Adipocyte (in vitro differentiated cells): ENCODE data around the gene YPEL5.
"Not testable (repeated sequence)": the region's sequence is repeated elsewhere in the genome, so short reads cannot be mapped to it uniquely, and the experiment has no call there.

ENCODE experiments used
- DNase-seq: peaks from one replicate; pipeline ENCODE4 v3.0.0-alpha.2; 2015; ENCODE audit warnings: low read depth
- H3K27me3 ChIP-seq: replicated peaks from 2 replicates; pipeline ENCODE4 v1.7.0; 2013; ENCODE audit warnings: mild to moderate bottlenecking, low read length, moderate library complexity; ENCODE audit not compliant: control insufficient read depth, insufficient read depth
- H3K36me3 ChIP-seq: 2 replicates; pipeline ENCODE4 v1.7.0; 2013; ENCODE audit warnings: low read length, mild to moderate bottlenecking, moderate library complexity; ENCODE audit not compliant: control insufficient read depth, insufficient read depth, severe bottlenecking
- H3K4me1 ChIP-seq: 2 replicates; pipeline ENCODE4 v1.7.0; 2013; ENCODE audit warnings: mild to moderate bottlenecking, low read length, moderate library complexity; ENCODE audit not compliant: control insufficient read depth, insufficient read depth
- H3K4me3 ChIP-seq: 2 replicates; pipeline ENCODE4 v1.7.0; 2013; ENCODE audit warnings: mild to moderate bottlenecking, low read length, moderate library complexity
- H3K9ac ChIP-seq: 2 replicates; pipeline ENCODE4 v1.7.0; 2013; ENCODE audit warnings: mild to moderate bottlenecking, low read length, moderate library complexity
- H3K9me3 ChIP-seq: 2 replicates; pipeline ENCODE4 v1.7.0; 2013; ENCODE audit warnings: mild to moderate bottlenecking, low read length, moderate library complexity; ENCODE audit not compliant: control insufficient read depth

YPEL5 gene

DNA sequence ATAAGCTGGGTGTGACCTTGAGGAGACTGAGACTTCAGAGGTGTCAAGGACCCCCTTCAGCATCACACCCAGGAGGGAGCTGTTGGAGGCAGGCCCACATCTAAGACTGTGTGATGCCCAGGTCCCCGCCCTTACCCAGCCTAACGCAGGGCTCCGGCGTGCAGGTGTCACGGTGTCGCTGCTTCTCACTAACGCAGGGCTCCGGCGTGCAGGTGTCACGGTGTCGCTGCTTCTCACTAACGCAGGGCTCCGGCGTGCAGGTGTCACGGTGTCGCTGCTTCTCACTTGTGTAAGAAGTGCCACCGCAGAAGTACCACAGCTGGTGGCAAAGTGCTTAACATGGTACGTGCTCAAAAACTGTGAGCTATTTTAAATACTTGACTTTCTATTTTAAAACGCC, 35.6 kb upstream of the YPEL5 start:
- not testable (repeated sequence) for H3K9ac ChIP-seq, H3K4me3 ChIP-seq, H3K36me3 ChIP-seq, H3K9me3 ChIP-seq, H3K27me3 ChIP-seq, DNase-seq
- peaks cover 14% of the 10 kb centered on the region for H3K4me1 ChIP-seq

DNA sequence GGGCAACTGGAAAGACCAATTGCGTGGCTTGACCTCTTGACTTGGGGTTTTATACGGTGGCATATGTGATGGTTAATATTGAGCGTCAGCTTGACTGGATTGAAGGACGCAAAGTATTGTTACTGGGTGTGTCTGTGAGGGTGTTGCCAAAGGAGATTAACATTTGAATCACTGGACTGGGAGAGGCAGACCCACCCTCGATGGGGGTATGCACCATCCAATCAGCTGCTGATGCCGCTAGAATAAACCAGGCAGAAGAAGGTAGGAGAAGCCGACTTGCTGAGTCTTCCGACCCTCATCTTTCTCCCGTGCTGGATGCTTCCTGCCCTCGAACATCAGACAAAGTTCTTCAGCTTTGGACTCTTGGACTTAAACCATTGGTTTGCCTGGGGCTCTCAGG, 34.2 kb upstream of the YPEL5 start:
- H3K9ac ChIP-seq = no peak overlapping the region
- no peaks in the 10 kb centered on the region for H3K36me3 ChIP-seq
- DNase-seq = no peak
- no peak overlapping the region for H3K4me3 ChIP-seq
- H3K4me1 ChIP-seq = peaks cover 14% of the 10 kb centered on the region
- no peaks in the 10 kb centered on the region for H3K9me3 ChIP-seq
- H3K27me3 ChIP-seq = no peaks in the 10 kb centered on the region

DNA sequence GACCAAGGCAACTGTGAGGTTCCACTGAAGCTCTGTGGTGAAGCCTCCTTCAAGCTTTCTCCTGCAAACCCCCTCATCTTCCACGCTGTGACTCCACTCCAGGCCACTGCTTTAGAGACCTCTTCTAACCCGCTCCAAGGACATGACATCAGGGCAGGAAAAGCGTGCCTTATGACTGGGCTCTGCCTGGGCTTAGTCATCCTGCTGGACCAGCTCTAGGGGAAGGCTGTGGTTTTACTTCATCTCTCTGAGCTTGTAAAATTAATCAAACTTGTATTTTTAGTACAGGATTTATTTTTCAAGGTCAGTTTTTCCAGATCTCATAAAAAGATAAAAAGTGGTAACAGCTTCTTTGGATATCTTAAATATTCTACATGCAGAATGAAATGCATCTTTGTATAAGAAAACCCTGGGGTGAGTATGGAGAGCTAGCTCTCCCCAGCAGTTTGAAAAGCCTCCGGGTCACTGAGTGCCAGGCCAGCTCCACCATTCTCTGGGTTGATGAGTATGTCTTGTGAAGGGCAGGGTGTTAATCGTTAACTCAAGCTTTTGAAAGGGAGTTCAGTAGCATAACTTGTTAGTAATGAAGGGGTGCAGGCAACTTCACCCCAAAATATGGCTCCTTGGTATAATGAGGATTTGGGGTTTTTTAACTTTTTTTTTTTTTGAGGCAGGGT, 33.1 kb upstream of the YPEL5 start:
- Histone ChIP-seq H3K9me3 (no peaks in the 10 kb centered on the region), H3K36me3 (no peaks in the 10 kb centered on the region), H3K4me1 (peaks cover 14% of the 10 kb centered on the region), H3K4me3 (no peak overlapping the region), H3K27me3 (no peaks in the 10 kb centered on the region), H3K9ac (peak overlapping the region; percentile 9)
- DNase-seq = peak; percentile 88

DNA sequence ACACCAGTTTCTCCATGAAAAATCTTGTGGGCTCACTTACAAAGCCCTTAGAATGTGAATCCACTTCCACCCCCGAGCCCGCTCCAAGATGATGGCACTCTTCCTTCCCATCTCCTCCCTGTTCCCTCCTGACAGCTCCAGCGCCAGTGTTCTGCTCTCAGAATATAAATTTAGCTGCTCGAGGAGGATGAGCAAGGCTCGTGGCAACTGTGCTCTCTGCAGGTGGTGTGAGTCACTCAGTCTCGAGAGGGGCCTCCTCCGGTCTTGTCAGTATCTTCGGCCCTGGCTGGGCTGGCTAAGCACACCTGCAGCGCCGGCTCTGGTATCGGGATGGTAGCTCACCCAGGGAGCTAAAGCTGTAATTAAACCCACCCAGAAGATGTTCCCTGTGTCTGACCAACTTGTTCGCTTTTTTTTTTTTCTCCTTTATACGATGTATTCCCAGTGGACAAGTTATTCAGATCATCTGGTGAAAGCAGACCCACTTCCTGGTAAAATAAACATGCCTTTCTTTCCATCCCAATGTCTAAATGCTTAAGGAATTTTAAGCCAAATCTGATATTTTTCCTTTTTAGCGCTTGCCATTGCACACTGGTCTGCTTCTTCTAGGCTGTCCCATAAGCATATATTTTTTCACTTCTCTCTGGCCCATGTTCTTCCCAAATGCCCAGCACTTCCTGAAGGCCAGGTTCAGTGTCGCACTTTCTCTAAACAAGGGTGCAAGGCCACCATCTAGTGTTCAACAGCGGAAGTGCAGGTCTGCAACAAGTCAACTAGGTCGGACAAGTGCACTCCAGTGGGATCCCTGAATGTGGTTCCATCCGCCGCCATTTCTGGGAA, 31.4 kb upstream of the YPEL5 start:
- H3K4me1 ChIP-seq = peaks cover 14% of the 10 kb centered on the region
- H3K36me3 ChIP-seq = no peaks in the 10 kb centered on the region
- H3K27me3 ChIP-seq = no peaks in the 10 kb centered on the region
- no peak overlapping the region for H3K4me3 ChIP-seq
- DNase-seq = peak; percentile 91
- H3K9me3 ChIP-seq = no peaks in the 10 kb centered on the region
- no peak overlapping the region for H3K9ac ChIP-seq

DNA sequence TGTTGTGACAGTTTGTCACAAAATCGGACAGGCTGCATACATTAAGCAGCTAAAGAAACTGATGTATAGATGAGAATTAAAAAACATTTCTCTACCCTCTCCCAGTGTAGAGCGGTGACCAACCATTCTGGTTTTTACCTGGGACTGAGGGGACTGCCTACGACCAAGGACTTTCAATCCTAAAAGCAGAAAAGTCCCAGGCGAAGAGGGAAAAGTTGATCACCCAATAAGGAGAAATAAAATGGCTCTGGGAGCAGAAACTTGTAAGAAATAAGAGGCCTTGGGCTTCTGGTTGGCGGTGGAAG, 30.9 kb upstream of the YPEL5 start:
- DNase-seq = no peak
- Histone ChIP-seq H3K27me3 (no peaks in the 10 kb centered on the region), H3K36me3 (no peaks in the 10 kb centered on the region), H3K9ac (no peak overlapping the region), H3K9me3 (no peaks in the 10 kb centered on the region), H3K4me3 (no peak overlapping the region), H3K4me1 (peaks cover 14% of the 10 kb centered on the region)

DNA sequence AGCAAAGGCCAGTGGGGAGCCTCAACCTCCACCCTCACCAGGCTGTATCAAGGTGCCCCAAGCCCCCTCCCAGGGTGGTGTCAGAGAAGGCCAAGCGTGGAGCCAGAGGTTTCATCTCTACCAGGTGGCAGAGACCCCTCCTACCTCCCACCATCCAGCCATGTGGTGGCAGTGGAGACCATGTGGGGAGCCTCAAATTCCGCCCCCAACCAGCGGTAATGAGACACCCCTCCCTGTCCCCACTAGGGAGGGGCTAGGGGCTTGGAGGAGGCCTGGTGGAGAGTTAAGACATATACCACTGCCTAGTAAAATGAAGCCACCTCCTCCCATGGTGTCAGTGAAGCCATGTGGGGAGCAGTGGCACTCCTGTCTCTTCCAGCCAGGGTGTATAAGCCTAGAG, 24.4 kb upstream of the YPEL5 start:
- no peak for DNase-seq
- no peaks in the 10 kb centered on the region for H3K27me3 ChIP-seq
- no peaks in the 10 kb centered on the region for H3K9me3 ChIP-seq
- H3K36me3 ChIP-seq = no peaks in the 10 kb centered on the region
- H3K9ac ChIP-seq = no peak overlapping the region
- H3K4me3 ChIP-seq = no peak overlapping the region
- peaks cover under 1% of the 10 kb centered on the region for H3K4me1 ChIP-seq

DNA sequence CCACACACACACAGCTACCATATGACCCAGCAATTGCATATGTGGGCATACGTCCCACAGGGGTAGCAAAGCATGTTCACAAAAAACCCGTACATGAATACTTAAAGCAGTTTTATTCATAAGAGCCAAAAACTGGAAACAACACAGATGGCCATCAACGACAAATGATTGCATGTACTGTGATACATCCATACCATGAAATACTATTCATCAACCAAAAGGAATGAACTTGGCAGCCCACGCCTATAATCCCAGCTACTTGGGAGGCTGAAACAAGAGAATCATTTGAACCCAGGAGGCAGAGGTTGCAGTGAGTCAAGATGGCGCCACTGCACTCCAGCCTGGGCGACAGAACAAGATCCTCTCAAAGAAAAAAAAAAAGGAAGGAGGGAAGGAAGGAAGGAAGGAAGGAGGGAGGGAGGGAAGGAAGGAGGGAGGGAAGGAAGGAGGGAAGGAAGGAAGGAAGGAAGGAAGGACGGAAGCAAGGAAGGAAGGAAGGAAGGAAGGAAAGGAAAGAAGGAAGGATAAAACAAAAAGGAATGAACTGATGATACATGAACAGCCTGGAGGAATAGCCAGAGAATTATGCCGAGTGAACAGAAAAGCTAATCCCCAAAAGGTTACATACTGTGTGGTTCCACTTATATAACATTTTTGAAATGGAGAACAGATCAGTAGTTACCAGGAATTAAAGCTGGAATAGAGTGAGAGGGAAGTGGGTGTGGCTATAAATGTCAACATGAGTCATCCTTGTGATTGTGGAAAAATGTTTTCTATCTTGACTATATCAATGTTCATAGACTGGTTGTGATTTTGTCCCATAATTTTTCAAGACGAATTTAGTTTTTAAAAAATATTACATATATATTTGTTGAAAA, 19.6 kb upstream of the YPEL5 start:
- no peaks in the 10 kb centered on the region for H3K9me3 ChIP-seq
- peak; percentile 66 for DNase-seq
- no peak overlapping the region for H3K9ac ChIP-seq
- no peaks in the 10 kb centered on the region for H3K36me3 ChIP-seq
- H3K4me3 ChIP-seq = no peak overlapping the region
- H3K27me3 ChIP-seq = no peaks in the 10 kb centered on the region
- H3K4me1 ChIP-seq = peaks cover 7% of the 10 kb centered on the region

DNA sequence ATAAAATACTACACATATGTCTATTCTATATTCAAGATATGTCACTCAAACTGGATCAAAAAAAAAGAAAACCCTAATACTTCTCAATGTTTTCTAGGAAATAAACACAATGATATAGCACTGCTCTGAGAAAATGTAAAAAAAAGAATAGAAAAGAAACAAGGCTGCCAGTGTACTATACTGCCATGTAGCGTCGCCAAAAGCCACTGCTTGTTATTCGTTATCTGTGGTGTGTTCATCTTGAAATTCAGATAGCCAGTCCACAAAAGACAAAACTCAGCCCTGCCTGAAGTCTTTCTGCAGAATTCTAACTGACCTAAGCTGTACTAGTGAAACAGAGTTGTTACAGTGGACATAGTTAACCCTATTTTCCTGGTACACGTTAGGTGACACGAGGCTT, 12.2 kb upstream of the YPEL5 start:
- Histone ChIP-seq H3K9ac (no peak overlapping the region), H3K4me3 (no peak overlapping the region), H3K27me3 (no peaks in the 10 kb centered on the region), H3K9me3 (no peaks in the 10 kb centered on the region), H3K36me3 (no peaks in the 10 kb centered on the region), H3K4me1 (no peaks in the 10 kb centered on the region)
- no peak for DNase-seq

DNA sequence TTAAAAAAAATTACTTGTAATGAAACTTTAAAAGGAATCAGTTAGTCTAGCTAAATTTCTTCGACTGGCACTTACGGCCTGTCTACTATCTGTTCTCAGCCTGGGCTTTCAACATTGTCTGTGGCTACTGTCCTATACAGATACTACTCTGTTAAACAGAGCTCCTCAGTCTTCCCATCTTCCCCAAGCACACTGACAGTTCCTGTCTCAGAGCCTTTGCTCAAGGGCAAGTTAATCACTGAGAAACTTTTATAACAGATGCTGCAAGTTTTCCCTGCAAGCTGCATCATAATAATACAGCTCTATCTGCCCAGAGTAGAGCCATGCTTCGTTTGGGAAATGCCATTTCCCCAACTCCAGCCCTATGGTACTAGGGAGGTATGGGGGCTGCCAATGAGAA, 11.3 kb upstream of the YPEL5 start:
- no peaks in the 10 kb centered on the region for H3K27me3 ChIP-seq
- no peak for DNase-seq
- H3K36me3 ChIP-seq = no peaks in the 10 kb centered on the region
- no peaks in the 10 kb centered on the region for H3K4me1 ChIP-seq
- H3K4me3 ChIP-seq = no peak overlapping the region
- H3K9ac ChIP-seq = no peak overlapping the region
- no peaks in the 10 kb centered on the region for H3K9me3 ChIP-seq

DNA sequence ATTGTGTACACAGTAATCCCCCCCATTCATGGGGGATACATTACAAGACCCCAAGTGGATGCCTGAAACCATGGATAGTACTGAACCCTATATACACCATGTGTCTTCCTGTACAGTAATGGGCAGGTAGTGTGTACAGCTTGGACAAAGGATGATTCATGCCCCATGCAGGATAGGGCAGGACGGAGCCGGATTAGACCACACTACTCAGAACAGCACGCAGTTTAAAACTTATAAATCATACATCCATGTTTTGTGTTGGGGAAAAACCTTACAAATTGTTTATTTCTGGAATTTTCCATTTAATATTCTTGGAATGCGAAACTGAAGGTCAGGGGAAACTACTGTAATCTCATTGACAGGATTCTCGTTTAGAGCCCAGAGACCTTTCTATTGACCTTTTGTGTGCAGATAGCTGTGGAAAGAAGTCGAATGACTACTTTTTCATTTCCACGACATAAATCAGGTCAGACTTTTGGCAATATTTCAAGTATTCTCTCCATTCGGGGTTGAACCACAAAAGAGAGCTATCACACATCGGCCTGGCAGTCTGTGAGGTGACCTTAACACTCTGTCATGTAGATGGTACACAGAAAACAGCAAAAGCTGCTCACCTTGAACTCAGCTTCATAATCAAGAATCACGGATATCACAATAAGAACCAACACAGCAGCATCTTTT, 9.9 kb upstream of the YPEL5 start:
- no peak overlapping the region for H3K4me3 ChIP-seq
- no peaks in the 10 kb centered on the region for H3K4me1 ChIP-seq
- H3K9ac ChIP-seq = no peak overlapping the region
- no peak for DNase-seq
- H3K27me3 ChIP-seq = no peaks in the 10 kb centered on the region
- no peaks in the 10 kb centered on the region for H3K9me3 ChIP-seq
- no peaks in the 10 kb centered on the region for H3K36me3 ChIP-seq
